Measurements from ENCODE around the gene MZT2B. TPM values are rescaled to one million over a fixed set of nuclear protein-coding genes. Genes with fewer than 3 reads are reported as not detected.
"Not testable (repeated sequence)": the region's sequence is repeated elsewhere in the genome, so short reads cannot be mapped to it uniquely, and the experiment has no call there.

MZT2B gene
- total and polyA plus RNA-seq, 2 experiments from 2014 or later = 70.9 to 233 TPM

GRCh38 chr2:130160131-130160530 lies 21.9 kb upstream of the MZT2B start (continued):
- TF ChIP-seq REST (IDR thresholded peaks at IDR 0.05; ENCODE audit: unreplicated experiment) = no peak

GRCh38 chr2:130160838-130161705 lies 21.0 kb upstream of the MZT2B start:
- TF ChIP-seq CTCF (conservative IDR thresholded peaks at IDR 0.05; ENCODE audit: low read depth in 2 of 2) = peak in 1 of 2 experiments; percentile 25; a peak in 1 of 4 replicates
- not testable (repeated sequence) for H3F3A ChIP-seq (replicated peaks; ENCODE audit: low read depth); H2AFZ ChIP-seq; H3K4me2 ChIP-seq; H3K27ac Mint-ChIP-seq; H3K27me3 Mint-ChIP-seq (ENCODE audit: insufficient read depth, low read depth, poor library complexity); H3K27ac ChIP-seq (ENCODE audit: low read depth); H3K36me3 ChIP-seq (ENCODE audit: insufficient read depth); H3K4me3 Mint-ChIP-seq; H3K27me3 ChIP-seq (ENCODE audit: insufficient read depth); H3K9me2 ChIP-seq (ENCODE audit: insufficient read depth); H3K9me3 Mint-ChIP-seq; H3K4me3 ChIP-seq; H3K4me1 Mint-ChIP-seq; H3K4me1 ChIP-seq (ENCODE audit: insufficient read depth); H3K79me2 ChIP-seq (replicated peaks; ENCODE audit: insufficient read depth); H4K20me1 ChIP-seq (replicated peaks; ENCODE audit: insufficient read depth)
- peaks cover 45% of the 10 kb centered on the region for H3K36me3 Mint-ChIP-seq (ENCODE audit: low read depth)
- ATAC-seq (peak; percentile 77), DNase-seq (ENCODE audit: low spot score) (peak; percentile 22)

GRCh38 chr2:130162486-130162885 lies 19.6 kb upstream of the MZT2B start:
- not testable (repeated sequence) for H3K79me2 ChIP-seq (replicated peaks; ENCODE audit: insufficient read depth); H3K9me2 ChIP-seq (ENCODE audit: insufficient read depth); H3K27ac Mint-ChIP-seq; H3K36me3 ChIP-seq (ENCODE audit: insufficient read depth); H3K27me3 Mint-ChIP-seq (ENCODE audit: insufficient read depth, low read depth, poor library complexity); ATAC-seq; H3K4me3 Mint-ChIP-seq; H3F3A ChIP-seq (replicated peaks; ENCODE audit: low read depth); H4K20me1 ChIP-seq (replicated peaks; ENCODE audit: insufficient read depth); DNase-seq (ENCODE audit: low spot score); H3K27me3 ChIP-seq (ENCODE audit: insufficient read depth); H2AFZ ChIP-seq; H3K4me2 ChIP-seq; H3K4me1 ChIP-seq (ENCODE audit: insufficient read depth); H3K27ac ChIP-seq (ENCODE audit: low read depth); H3K4me1 Mint-ChIP-seq; H3K9me3 Mint-ChIP-seq; H3K4me3 ChIP-seq
- peaks cover 59% of the 10 kb centered on the region for H3K36me3 Mint-ChIP-seq (ENCODE audit: low read depth)

Data from GM23338 (cell line).